DMS79 treated with DMSO at 0.1 percent for 48 hours (cell line): ENCODE measurements around the gene KIR3DL2.
"Not testable (repeated sequence)": the region's sequence is repeated elsewhere in the genome, so short reads cannot be mapped to it uniquely, and the experiment has no call there.

Experiments used
- DNase-seq: peaks from one replicate; lab custom pipeline; 2025; lab: John Stamatoyannopoulos, UW

KIR3DL2 gene

GRCh38 chr19:54871696-54872095 is 21.5 kb downstream of the KIR3DL2 start:
- DNase-seq: no peak

DNA sequence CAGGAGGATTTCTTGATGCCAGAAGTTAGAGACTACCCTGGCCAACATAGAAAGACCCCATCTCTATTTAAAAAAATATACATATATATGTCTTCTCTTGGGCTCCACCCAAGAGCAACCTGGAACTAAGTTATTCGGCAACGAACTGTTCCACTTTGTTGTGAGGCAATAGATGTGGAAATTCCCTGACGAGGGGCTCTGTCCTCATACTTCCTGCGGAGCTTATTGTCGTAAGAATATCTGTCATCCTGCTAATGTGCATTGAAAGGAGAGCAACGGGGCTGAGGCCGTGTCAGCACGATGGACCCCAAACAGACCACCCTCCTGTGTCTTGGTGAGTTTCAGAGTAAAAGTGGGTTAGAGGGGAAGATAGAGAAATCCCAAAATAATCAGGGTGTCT is 23.7 kb downstream of the KIR3DL2 start, which contains the start of gene FCAR:
Gene FCAR, plus strand, starts transcription at position 246 of the 400 bp plus-strand sequence. Its CDS starts 55 bp downstream, at position 301.
- no peak for DNase-seq

DNA sequence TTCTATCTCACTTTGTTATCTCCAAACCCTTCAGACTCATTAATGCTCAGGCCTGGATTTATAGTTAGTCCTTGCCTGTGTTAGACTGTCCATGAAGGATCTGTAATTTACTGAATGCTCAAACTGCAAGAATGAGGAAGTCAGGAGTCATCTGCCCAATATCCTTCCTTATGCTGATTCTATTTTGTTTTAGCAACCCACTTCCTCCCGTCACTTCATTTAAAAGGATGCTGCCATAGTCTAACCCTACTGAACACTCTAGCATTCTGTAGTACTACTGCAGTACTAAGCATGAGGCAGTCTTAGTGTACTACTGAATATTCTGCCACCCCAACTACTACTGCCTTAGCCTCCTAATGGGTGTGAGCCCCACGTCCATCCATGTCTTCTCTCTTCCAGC is 25.3 kb downstream of the KIR3DL2 start:
- DNase-seq: no peak

- no peak for DNase-seq
Measured at GRCh38 chr19:54877471-54877870, 27.2 kb downstream of the KIR3DL2 start.

GRCh38 chr19:54881884-54882283 is 31.6 kb downstream of the KIR3DL2 start:
- DNase-seq: no peak

- no peak for DNase-seq
Measured at GRCh38 chr19:54882758-54883157, 32.5 kb downstream of the KIR3DL2 start.

GRCh38 chr19:54883228-54883627 is 33.0 kb downstream of the KIR3DL2 start:
- no peak for DNase-seq

- no peak for DNase-seq
Measured at GRCh38 chr19:54888239-54888638, 38.0 kb downstream of the KIR3DL2 start.

- no peak for DNase-seq
Measured at GRCh38 chr19:54889566-54889965, 39.3 kb downstream of the KIR3DL2 start.

- no peak for DNase-seq
Measured at GRCh38 chr19:54893406-54893805, 43.2 kb downstream of the KIR3DL2 start.

- not testable (repeated sequence) for DNase-seq
Measured at GRCh38 chr19:54894106-54894505, 43.9 kb downstream of the KIR3DL2 start.

DNA sequence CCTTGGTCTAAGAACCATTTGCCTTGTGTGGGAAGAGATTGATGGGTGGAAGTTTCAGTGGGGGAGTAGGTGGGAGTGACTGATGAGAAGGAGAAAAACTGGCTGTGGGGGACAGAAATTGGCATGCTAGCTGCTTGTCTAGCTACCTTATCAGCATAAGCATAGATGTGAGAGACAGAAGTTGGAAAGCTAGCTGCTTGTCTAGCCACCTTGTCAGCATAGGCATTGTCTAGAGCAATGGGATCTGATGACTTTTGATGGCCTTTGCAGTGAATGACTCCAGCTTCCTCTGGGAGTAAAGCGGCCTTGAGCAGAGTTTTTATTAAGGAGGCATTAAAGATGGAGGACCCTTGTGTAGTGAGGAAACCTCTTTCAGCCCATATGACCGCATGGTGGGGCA is 45.8 kb downstream of the KIR3DL2 start:
- DNase-seq: no peak

- not testable (repeated sequence) for DNase-seq
Measured at GRCh38 chr19:54898685-54899084, 48.4 kb downstream of the KIR3DL2 start.

- not testable (repeated sequence) for DNase-seq
Measured at GRCh38 chr19:54899646-54900045, 49.4 kb downstream of the KIR3DL2 start.

GRCh38 chr19:54901153-54901552 is 50.9 kb downstream of the KIR3DL2 start:
- not testable (repeated sequence) for DNase-seq

GRCh38 chr19:54902061-54902460 is 51.8 kb downstream of the KIR3DL2 start:
- DNase-seq: no peak

- no peak for DNase-seq
Measured at GRCh38 chr19:54903303-54903702, 53.1 kb downstream of the KIR3DL2 start.

- not testable (repeated sequence) for DNase-seq
Measured at GRCh38 chr19:54904261-54904660, 54.0 kb downstream of the KIR3DL2 start.

GRCh38 chr19:54905421-54905802 is 55.2 kb downstream of the KIR3DL2 start:
- DNase-seq: no peak

GRCh38 chr19:54905803-54906511 is 55.7 kb downstream of the KIR3DL2 start, which contains the start of gene NCR1:
Gene NCR1 (plus strand): TSS chr19:54906148. CDS start chr19:54906188, 40 bp downstream.
- no peak for DNase-seq

GRCh38 chr19:54906819-54907218 is 56.6 kb downstream of the KIR3DL2 start:
- no peak for DNase-seq

- DNase-seq: not testable (repeated sequence)
Measured at GRCh38 chr19:54907899-54908298, 57.7 kb downstream of the KIR3DL2 start.
